Stimulated activated CD4-positive, alpha-beta T cell treated with anti-CD3 and anti-CD28 coated beads, Interleukin-12 subunit alpha, Interleukin-12 subunit beta, amount 100 ng/mL, for 24 hours (primary cell): ENCODE measurements around the gene SUMO3.

ENCODE experiments used
- DNase-seq, 2 experiments: peaks; one replicate each; pipeline ENCODE4 v3.0.0-alpha.2; 2020; ENCODE audit warnings: low read depth in 2 of 2

SUMO3 gene

GRCh38 chr21:44829507-44830092 lies 11.7 kb upstream of the SUMO3 start:
- DNase-seq = no peak

GRCh38 chr21:44828362-44829056 lies 10.6 kb upstream of the SUMO3 start:
- DNase-seq = no peak

GRCh38 chr21:44823179-44823660 lies 5.4 kb upstream of the SUMO3 start:
- no peak for DNase-seq

- no peak for DNase-seq
Measured at GRCh38 chr21:44822484-44823178, 4.8 kb upstream of the SUMO3 start.

- DNase-seq = no peak
Measured at GRCh38 chr21:44820851-44821250, 3.0 kb upstream of the SUMO3 start.

- no peak for DNase-seq
Measured at GRCh38 chr21:44819283-44820243, 1.7 kb upstream of the SUMO3 start.

GRCh38 chr21:44818640-44819011 lies 764 bp upstream of the SUMO3 start:
- no peak for DNase-seq

GRCh38 chr21:44817506-44817880 lies 369 bp downstream of the SUMO3 start:
- peak; percentile 81 to 89 for DNase-seq

- DNase-seq = no peak
Measured at GRCh38 chr21:44816761-44817505, 929 bp downstream of the SUMO3 start.

- no peak for DNase-seq
Measured at GRCh38 chr21:44815852-44816628, 1.8 kb downstream of the SUMO3 start.

- DNase-seq = no peak
Measured at GRCh38 chr21:44815225-44815624, 2.6 kb downstream of the SUMO3 start.

- no peak for DNase-seq
Measured at GRCh38 chr21:44814498-44815023, 3.3 kb downstream of the SUMO3 start.

GRCh38 chr21:44813727-44814126 lies 4.1 kb downstream of the SUMO3 start:
- no peak for DNase-seq

GRCh38 chr21:44813149-44813548 lies 4.7 kb downstream of the SUMO3 start:
- DNase-seq = no peak

GRCh38 chr21:44812640-44813039 lies 5.2 kb downstream of the SUMO3 start:
- no peak for DNase-seq

GRCh38 chr21:44810779-44811178 lies 7.1 kb downstream of the SUMO3 start:
- no peak for DNase-seq

- DNase-seq = no peak
Measured at GRCh38 chr21:44805859-44806258, 12.0 kb downstream of the SUMO3 start.

GRCh38 chr21:44805226-44805625 lies 12.6 kb downstream of the SUMO3 start:
- DNase-seq = no peak

- DNase-seq = no peak
Measured at GRCh38 chr21:44804762-44805161, 13.1 kb downstream of the SUMO3 start.

GRCh38 chr21:44803651-44804050 lies 14.2 kb downstream of the SUMO3 start:
- DNase-seq = no peak
